ENCODE data around the gene IFITM5.

IFITM5 gene

DNA sequence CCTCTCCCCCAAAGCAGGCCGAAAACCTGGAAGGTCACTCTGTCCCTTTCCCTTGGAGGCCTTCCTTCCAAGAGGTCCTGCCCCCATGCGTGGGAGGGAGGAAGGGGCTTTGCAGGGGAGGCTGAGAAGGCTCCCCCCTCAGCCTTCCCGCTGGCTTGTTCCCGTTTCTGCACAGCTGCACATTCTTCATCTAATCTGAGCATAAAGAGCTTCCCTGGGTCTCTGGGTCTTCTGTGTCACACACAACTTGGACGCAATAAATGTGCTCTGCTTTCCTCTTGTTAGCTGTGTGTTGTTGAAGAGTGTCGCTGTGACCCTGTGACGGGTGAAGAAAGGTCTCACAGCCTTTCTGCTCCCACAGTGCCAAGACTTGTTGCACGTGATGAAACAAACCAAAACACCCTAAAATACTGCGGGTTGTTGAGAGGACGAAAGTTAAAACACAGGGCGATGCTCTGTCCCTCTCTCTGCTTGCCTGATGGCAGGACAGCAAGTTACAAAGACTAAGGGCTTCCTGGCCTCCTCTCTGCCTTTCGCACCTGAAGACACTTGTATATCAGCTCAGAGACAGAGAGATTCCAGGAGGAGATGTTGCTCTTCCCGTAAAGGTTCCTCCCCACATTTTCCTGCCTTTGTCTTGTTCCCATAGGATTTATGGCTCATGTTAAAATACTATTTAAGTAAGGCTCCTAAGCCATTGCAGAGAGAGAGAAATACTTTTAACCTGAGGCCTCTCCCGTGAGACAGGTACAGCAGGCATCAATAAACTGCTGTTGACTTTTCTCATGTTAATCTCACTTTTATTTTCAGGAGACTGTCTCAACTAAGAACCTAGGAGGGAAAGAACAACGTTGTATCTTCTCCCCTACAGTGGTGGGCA is 36.7 kb upstream of the IFITM5 start:
- TF ChIP-seq POLR2AphosphoS5 (IDR thresholded peaks at IDR 0.05; ENCODE audit: low read depth, low read length), result no peak
- TF ChIP-seq FOXP2 (optimal IDR thresholded peaks at IDR 0.05; ENCODE audit: borderline replicate concordance, extremely low read depth, extremely low read length, insufficient read depth), result no peak
- no peak for TF ChIP-seq TAF1 (IDR thresholded peaks at IDR 0.05; ENCODE audit: borderline replicate concordance, insufficient read depth, low read length)
- no peak for TF ChIP-seq SIN3A (IDR thresholded peaks at IDR 0.05; ENCODE audit: borderline replicate concordance, insufficient read depth, low read length)
- TF ChIP-seq, protein P1, sequence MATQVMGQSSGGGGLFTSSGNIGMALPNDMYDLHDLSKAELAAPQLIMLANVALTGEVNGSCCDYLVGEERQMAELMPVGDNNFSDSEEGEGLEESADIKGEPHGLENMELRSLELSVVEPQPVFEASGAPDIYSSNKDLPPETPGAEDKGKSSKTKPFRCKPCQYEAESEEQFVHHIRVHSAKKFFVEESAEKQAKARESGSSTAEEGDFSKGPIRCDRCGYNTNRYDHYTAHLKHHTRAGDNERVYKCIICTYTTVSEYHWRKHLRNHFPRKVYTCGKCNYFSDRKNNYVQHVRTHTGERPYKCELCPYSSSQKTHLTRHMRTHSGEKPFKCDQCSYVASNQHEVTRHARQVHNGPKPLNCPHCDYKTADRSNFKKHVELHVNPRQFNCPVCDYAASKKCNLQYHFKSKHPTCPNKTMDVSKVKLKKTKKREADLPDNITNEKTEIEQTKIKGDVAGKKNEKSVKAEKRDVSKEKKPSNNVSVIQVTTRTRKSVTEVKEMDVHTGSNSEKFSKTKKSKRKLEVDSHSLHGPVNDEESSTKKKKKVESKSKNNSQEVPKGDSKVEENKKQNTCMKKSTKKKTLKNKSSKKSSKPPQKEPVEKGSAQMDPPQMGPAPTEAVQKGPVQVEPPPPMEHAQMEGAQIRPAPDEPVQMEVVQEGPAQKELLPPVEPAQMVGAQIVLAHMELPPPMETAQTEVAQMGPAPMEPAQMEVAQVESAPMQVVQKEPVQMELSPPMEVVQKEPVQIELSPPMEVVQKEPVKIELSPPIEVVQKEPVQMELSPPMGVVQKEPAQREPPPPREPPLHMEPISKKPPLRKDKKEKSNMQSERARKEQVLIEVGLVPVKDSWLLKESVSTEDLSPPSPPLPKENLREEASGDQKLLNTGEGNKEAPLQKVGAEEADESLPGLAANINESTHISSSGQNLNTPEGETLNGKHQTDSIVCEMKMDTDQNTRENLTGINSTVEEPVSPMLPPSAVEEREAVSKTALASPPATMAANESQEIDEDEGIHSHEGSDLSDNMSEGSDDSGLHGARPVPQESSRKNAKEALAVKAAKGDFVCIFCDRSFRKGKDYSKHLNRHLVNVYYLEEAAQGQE (IDR thresholded peaks at IDR 0.05; ENCODE audit: insufficient read depth in 1 of 2, low read depth in 2 of 2, low read length in 2 of 2), result no peak

DNA sequence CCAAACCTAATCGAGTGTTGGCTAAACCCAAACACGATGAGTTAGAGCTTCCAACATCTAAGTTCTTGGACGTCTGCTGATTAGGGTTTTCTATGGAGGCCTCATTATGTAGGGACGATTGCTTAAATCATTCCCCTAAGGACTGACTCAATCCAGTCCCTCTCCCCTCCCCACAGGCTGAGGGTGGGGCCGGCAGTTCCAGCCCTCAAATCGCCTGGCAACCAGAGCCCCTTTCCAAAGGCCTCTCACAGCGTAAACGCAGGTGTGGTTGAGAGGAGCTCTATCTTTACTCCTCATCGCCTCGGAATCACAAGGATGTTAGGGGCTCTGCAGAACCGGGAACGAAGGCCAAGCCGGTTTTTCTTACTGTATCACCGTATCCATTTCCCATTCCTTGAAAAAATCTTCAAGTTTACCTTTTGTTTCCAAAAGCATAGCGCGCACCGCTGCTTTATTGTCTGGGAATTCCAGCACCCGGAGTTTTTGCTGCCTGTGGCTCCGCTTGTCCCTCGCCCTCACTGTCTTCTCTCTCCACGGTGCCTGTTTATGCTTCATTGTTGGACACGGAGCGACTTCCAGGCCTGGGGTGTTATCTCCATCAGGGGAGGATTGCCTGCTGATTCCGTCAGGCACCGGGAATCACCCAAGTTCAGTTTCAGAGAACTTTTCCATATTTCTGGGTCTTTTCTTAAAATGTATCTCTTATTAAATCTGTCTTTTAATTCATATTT is 35.1 kb upstream of the IFITM5 start:
- TF ChIP-seq, protein P1 (IDR thresholded peaks at IDR 0.05; ENCODE audit: insufficient read depth in 1 of 2, low read depth in 2 of 2, low read length in 2 of 2), result no peak
- TF ChIP-seq SIN3A (IDR thresholded peaks at IDR 0.05; ENCODE audit: borderline replicate concordance, insufficient read depth, low read length) (no peak), POLR2AphosphoS5 (IDR thresholded peaks at IDR 0.05; ENCODE audit: low read depth, low read length) (no peak), FOXP2 (optimal IDR thresholded peaks at IDR 0.05; ENCODE audit: borderline replicate concordance, extremely low read depth, extremely low read length, insufficient read depth) (no peak), TAF1 (IDR thresholded peaks at IDR 0.05; ENCODE audit: borderline replicate concordance, insufficient read depth, low read length) (no peak)

DNA sequence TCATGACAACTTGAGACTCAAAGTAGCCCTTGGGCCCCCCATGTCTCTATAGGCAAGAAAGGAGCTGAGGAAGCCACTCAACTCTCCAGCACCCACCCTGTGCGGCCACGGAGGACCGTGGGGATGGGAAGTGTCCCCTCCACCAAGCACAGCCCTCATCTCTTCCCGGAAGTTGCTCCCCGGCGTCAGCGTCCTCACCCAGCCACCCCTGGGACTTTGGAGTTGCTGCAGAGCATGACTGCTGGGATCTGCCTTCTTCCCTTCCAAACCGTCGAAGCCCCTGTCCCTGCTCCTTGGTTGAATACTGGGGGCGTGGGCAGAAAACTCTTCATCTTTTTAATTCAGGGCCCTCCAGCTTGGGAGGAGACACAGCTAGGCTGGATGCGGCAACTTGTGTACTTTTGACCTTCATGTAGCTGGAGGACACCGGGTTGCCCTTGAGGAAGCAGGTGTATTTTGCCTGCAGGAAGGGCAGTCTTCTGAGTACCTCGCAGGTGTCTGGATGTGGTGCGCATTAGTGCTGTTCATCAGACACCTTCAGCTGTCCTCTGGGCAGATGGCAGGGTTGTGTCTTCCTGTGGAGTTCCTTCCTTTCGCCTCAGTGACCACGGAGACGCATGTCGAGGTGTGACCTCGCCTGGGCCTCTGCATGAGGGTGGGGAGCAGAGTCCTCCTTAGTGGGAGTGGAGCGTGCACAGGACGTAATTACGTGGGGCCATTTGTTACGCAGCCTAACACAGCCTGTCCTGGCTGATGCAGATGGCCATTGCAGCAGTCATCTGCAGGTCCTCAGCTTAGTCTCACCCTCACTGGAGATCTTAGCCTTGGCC is 33.5 kb upstream of the IFITM5 start:
- TF ChIP-seq SIN3A (IDR thresholded peaks at IDR 0.05; ENCODE audit: borderline replicate concordance, insufficient read depth, low read length), result no peak

DNA sequence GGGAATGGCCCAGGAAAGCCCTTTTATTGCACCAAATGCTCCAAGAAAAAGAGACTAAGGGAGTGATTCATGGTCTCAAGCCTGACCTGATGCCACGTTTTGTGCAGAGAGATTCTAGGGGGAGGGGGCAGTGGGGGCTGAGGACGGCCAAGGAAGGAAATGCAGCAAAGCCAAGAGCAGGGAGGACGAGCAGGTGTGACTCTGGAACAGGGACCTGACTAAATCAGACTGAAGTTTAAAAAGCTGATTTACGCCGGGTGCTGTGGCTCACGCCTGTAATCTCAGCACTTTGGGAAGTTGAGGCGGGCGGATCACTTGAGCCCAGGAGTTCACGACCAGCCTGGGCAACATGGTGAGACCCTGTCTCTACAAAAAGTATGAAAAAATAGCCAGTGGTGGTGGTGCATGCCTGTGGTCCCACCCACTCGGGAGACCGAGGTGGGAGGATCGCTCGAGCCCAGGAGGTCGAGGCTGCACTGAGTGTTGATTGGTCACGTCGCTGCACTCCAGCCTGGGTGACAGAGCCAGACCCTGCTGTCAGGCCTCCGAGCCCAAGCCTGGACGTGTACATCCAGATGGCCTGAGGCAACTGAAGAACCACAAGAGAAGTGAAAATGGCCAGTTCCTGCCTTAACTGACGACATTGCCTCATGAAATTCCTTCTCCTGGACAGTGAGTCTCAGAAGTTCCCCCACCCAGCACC is 32.2 kb upstream of the IFITM5 start:
- TF ChIP-seq SIN3A (IDR thresholded peaks at IDR 0.05; ENCODE audit: borderline replicate concordance, insufficient read depth, low read length) (no peak), POLR2AphosphoS5 (IDR thresholded peaks at IDR 0.05; ENCODE audit: low read depth, low read length) (no peak), FOXP2 (optimal IDR thresholded peaks at IDR 0.05; ENCODE audit: borderline replicate concordance, extremely low read depth, extremely low read length, insufficient read depth) (no peak)
- TF ChIP-seq, protein P1 (IDR thresholded peaks at IDR 0.05; ENCODE audit: insufficient read depth in 1 of 2, low read depth in 2 of 2, low read length in 2 of 2), result no peak

Data from PFSK-1 (cell line).